Activated CD4-positive, alpha-beta T cell treated with anti-CD3 and anti-CD28 coated beads for 36 hours (primary cell): ENCODE data around the gene KCNC1. TPM values are rescaled to one million over a fixed set of nuclear protein-coding genes. Genes with fewer than 3 reads are reported as not detected.

ENCODE experiments used
- ATAC-seq: fragments of 200-7000 bp; cut with Tn5 transposase; one replicate; pipeline ENCODE4 v1.10.0; 2021; ENCODE audit warnings: mild to moderate bottlenecking, moderate library complexity
- CTCF ChIA-PET: fragments of 350-600 bp; sonication (Branson Sonifier 250); formaldehyde crosslinking; loops from one replicate; lab custom pipeline; 2021; ENCODE audit warnings: antibody characterized with exemption; lab: Charles Lee
- POLR2A ChIA-PET: fragments of 350-600 bp; sonication (Branson Sonifier 250); formaldehyde crosslinking; loops from one replicate; lab custom pipeline; 2021; ENCODE audit warnings: antibody characterized with exemption, inconsistent platforms; lab: Charles Lee
- DNase-seq: peaks from one replicate; pipeline ENCODE4 v3.0.0-alpha.2; 2020
- H3K27ac Mint-ChIP-seq: one replicate; pipeline ENCODE4 v1.8.0; 2021; ENCODE audit warnings: mixed read lengths
- H3K27me3 Mint-ChIP-seq: one replicate; pipeline ENCODE4 v1.8.0; 2021; ENCODE audit warnings: mixed read lengths
- H3K36me3 Mint-ChIP-seq: one replicate; pipeline ENCODE4 v1.8.0; 2021; ENCODE audit warnings: low read depth, mixed read lengths
- H3K4me1 Mint-ChIP-seq: one replicate; pipeline ENCODE4 v1.8.0; 2021; ENCODE audit warnings: mixed read lengths
- H3K4me3 Mint-ChIP-seq: one replicate; pipeline ENCODE4 v1.8.0; 2021; ENCODE audit warnings: mild to moderate bottlenecking, moderate library complexity, mixed read lengths
- H3K9me3 Mint-ChIP-seq: one replicate; pipeline ENCODE4 v1.8.0; 2021; ENCODE audit warnings: low read depth, mixed read lengths
- intact Hi-C, 2 experiments: fragments of 100-400 bp; cut with DNase I in 1 of 2; cut with micrococcal nuclease in 1 of 2; formaldehyde crosslinking; loops; one replicate each; pipeline versions ENCODE4 v1.14.2 to v1.15.1; 2022 to 2024; cut with DNase I, micrococcal nuclease
- total RNA-seq, 2 experiments: library from RNA; stranded (reverse); gene quantifications; one replicate each; pipeline ENCODE4 v1.2.3, GENCODE V29; 2021

Gene KCNC1
- total RNA-seq, 2 experiments from 2014 or later = not detected

DNA sequence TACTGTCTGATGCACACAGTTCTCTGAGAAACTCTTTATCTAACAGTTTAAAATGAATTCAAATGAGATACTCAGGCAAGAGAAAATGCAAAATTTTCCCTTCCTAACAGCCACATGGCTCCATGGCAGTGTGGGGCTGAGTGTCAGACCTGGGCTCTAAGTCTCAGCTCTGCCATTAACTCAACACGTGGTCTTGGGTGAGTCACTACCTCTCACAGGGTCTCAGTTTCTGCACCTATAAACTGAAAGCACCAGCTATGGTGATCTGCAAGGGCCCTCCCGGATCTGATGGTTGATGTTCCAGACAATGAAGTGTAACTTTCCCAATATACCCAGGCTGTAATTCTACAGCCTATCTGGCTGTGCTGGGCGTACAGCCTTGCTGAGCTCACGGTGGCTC, 70.5 kb downstream of the KCNC1 start:
- intact Hi-C loops = no loop called here
- ATAC-seq (no peak), DNase-seq (no peak)
- H3K4me1 Mint-ChIP-seq = no peaks in the 10 kb centered on the region
- ChIA-PET CTCF (no interaction called here), POLR2A (no interaction called here)
- H3K27me3 Mint-ChIP-seq = no peaks in the 10 kb centered on the region
- no peak overlapping the region for H3K27ac Mint-ChIP-seq
- H3K4me3 Mint-ChIP-seq = no peak overlapping the region
- peaks cover 6% of the 10 kb centered on the region for H3K36me3 Mint-ChIP-seq
- no peaks in the 10 kb centered on the region for H3K9me3 Mint-ChIP-seq

DNA sequence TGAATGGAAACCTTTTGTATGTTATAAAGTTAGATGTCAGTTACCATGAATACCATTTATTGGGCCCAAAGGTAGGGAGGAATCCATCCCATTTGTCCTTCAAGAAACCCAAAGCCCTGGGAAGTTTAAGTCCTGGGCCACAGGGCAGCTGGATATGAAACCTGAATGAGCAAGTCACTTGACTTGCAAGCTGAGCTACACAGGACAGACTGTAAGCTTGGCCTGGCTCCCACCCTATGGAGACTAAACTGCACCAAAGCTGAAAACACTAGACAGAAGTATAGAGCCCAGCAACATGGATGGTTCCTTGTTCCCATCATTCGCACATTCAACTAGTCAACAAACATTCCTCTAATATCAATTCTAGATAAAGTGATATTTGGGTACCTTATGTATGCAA, 71.3 kb downstream of the KCNC1 start:
- H3K4me1 Mint-ChIP-seq = no peaks in the 10 kb centered on the region
- no peaks in the 10 kb centered on the region for H3K27me3 Mint-ChIP-seq
- H3K4me3 Mint-ChIP-seq = no peak overlapping the region
- no peak for ATAC-seq
- no peaks in the 10 kb centered on the region for H3K9me3 Mint-ChIP-seq
- ChIA-PET CTCF (interaction anchor here (1.2 kb wide), 1 partner anchor 37 kb away, joined by 3 read pairs; no protein-coding TSS in a partner anchor), POLR2A (no interaction called here)
- intact Hi-C loops = no loop called here
- no peak for DNase-seq
- peaks cover 6% of the 10 kb centered on the region for H3K36me3 Mint-ChIP-seq
- H3K27ac Mint-ChIP-seq = no peak overlapping the region

DNA sequence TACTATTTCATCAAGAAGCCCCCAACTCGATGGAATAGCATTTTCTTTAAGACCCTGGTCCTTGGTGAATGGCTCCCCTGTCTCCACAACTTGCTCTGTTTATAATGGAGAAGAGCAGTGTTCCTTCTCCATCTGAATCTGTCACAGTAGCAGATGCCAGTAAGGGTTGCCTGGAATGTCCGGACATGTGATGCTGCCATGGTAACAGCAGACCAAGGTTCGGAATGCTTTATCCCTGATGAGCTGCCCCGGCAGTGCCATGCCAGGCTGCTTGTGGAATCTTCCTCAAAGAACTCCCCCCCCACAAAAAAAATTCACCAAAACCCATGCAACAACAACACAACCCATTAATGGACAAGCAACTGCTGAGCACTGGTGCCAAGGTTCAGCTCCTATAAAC, 72.5 kb downstream of the KCNC1 start:
- Mint-ChIP-seq H3K36me3 (peaks cover 2% of the 10 kb centered on the region), H3K27me3 (no peaks in the 10 kb centered on the region), H3K9me3 (no peaks in the 10 kb centered on the region), H3K4me3 (no peak overlapping the region), H3K27ac (no peak overlapping the region), H3K4me1 (no peaks in the 10 kb centered on the region)
- CTCF ChIA-PET = interaction anchor here (0.6 kb wide), 1 partner anchor 170 kb away, joined by 3 read pairs; no protein-coding TSS in a partner anchor
- DNase-seq = no peak
- no peak for ATAC-seq
- POLR2A ChIA-PET = no interaction called here
- intact Hi-C loops = no loop called here

DNA sequence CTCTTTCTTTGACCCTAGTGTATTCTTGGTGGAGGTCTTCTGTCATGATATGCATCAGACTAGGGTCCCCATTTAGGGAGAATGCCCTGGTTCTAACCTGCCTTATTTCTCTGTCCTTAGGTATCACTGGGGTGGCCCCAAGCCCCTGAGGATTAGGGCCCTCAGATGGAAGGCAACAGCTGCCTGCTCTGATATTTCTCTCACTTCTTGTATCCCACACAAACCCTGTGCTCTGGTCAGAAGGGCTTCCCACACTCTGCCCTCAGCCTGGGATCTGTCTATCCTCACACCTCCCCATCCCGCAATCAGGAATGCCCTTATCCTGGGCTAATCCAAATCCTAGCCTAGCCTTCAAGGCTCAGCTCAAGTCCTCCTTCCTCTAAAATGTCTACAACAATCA, 75.5 kb downstream of the KCNC1 start:
- Mint-ChIP-seq H3K36me3 (peaks cover 6% of the 10 kb centered on the region), H3K4me1 (no peaks in the 10 kb centered on the region), H3K9me3 (no peaks in the 10 kb centered on the region), H3K4me3 (no peak overlapping the region), H3K27me3 (no peaks in the 10 kb centered on the region), H3K27ac (no peak overlapping the region)
- no peak for ATAC-seq
- ChIA-PET POLR2A (no interaction called here), CTCF (no interaction called here)
- DNase-seq = no peak
- intact Hi-C loops = no loop called here

DNA sequence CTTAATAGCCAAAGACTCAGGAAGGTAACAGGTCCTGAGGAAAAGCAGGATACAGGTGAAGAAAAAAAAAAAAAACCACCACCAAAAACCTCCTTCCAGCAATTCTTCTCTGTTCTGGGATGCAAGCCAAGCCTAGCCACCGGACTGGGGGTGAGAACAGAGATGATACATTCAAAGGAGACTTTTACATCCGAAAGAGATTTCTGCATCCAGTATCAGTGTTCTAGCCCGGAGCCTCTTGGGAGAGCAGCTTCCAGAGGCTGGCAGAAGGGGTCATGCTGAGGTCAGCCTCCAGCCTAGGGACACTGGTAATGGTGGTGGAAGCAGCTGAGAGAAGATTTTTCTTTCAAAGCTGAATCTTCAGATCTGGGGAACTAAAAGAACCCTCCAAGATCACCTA, 76.2 kb downstream of the KCNC1 start:
- H3K4me1 Mint-ChIP-seq = no peaks in the 10 kb centered on the region
- ATAC-seq = no peak
- H3K36me3 Mint-ChIP-seq = peaks cover 6% of the 10 kb centered on the region
- H3K27me3 Mint-ChIP-seq = no peaks in the 10 kb centered on the region
- H3K4me3 Mint-ChIP-seq = no peak overlapping the region
- H3K27ac Mint-ChIP-seq = no peak overlapping the region
- H3K9me3 Mint-ChIP-seq = no peaks in the 10 kb centered on the region
- ChIA-PET POLR2A (no interaction called here), CTCF (interaction anchor here (1.7 kb wide), 1 partner anchor 12 kb away, joined by 3 read pairs; no protein-coding TSS in a partner anchor)
- intact Hi-C loops = no loop called here
- no peak for DNase-seq

DNA sequence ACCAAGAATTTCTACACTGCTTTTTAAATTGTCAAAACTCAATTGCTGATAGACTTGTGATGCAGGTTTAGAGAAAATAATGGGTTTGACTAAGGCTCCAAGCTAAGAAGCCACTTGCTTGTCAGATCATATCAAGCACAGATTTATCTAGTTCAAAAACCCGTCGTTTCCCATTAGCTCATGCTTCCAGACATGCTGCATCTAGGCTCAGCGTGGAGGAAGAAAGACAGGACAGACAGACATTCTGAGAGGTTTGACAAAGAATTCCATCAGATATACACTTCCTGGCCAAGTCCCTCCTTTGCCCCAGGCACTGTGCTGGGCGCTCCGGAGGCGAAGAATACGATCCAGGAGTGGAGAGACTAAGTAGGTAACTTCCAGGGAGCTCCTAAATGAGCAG, 76.8 kb downstream of the KCNC1 start:
- POLR2A ChIA-PET = no interaction called here
- no peak overlapping the region for H3K4me3 Mint-ChIP-seq
- no peak overlapping the region for H3K27ac Mint-ChIP-seq
- no peaks in the 10 kb centered on the region for H3K27me3 Mint-ChIP-seq
- no peaks in the 10 kb centered on the region for H3K9me3 Mint-ChIP-seq
- peaks cover 6% of the 10 kb centered on the region for H3K36me3 Mint-ChIP-seq
- ATAC-seq = no peak
- intact Hi-C loops = no loop called here
- CTCF ChIA-PET = interaction anchor here (1.7 kb wide), 1 partner anchor 12 kb away, joined by 3 read pairs; no protein-coding TSS in a partner anchor
- no peaks in the 10 kb centered on the region for H3K4me1 Mint-ChIP-seq
- no peak for DNase-seq

DNA sequence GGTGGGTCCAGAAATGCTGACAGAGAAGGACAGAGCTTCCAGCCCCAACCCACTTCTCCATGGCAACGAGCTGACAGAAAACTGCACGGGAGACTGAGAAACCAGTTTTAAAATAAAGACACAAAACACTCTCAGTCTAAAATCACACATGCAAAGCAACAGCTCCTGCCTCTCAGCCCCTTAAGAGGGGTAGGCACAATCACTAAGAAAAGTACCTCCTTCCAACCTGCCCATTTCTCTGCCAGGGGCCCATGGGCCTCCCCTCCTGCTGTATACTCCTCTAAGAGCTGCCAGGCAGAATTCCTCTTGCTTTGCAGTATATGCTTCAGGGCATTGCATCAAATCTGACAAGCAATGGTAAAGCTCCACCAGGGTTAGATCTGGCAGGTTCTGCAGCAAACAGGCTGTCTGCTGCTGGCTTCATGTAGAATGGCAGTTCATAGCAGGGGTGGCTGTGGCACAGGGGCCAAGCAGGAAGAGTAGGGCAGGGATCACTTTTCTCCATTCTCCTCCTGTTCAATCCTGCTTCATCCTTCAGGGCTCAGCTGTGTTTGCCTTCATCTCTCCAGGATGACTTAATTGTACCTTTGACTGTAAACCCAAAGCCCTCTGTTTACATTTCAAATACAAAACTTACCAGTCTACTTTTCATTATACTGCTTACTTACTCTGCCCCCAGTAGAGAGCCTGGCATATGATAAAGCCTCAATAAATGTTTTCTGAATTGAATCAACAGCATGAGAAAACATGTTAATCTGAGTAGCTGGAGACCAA, 77.7 kb downstream of the KCNC1 start:
- CTCF ChIA-PET = interaction anchor here (1.7 kb wide), 1 partner anchor 13 kb away, joined by 3 read pairs; no protein-coding TSS in a partner anchor
- Mint-ChIP-seq H3K27ac (no peak overlapping the region), H3K9me3 (no peaks in the 10 kb centered on the region), H3K4me1 (no peaks in the 10 kb centered on the region), H3K4me3 (no peak overlapping the region), H3K27me3 (no peaks in the 10 kb centered on the region), H3K36me3 (peaks cover 6% of the 10 kb centered on the region)
- DNase-seq = no peak
- POLR2A ChIA-PET = no interaction called here
- intact Hi-C loops = no loop called here
- no peak for ATAC-seq

DNA sequence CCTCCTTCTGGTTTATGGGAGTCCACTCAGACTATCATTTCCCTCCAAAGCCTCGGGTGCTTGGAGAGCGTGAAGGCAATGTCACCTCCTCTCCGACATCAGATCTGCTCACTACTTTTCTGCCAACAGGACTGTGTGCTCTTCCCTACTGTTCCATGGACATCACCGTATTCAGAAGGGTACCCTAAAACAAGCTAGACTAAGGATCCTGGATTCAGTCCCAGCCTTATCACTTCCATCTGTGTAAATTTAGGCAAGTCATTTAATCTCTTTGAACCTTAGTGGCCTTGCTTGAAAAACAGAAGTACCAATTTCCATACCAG, 78.2 kb downstream of the KCNC1 start:
- ChIA-PET CTCF (no interaction called here), POLR2A (no interaction called here)
- no peak overlapping the region for H3K4me3 Mint-ChIP-seq
- H3K27ac Mint-ChIP-seq = no peak overlapping the region
- no peak for DNase-seq
- no peak for ATAC-seq
- H3K27me3 Mint-ChIP-seq = no peaks in the 10 kb centered on the region
- no peaks in the 10 kb centered on the region for H3K4me1 Mint-ChIP-seq
- intact Hi-C loops = no loop called here
- peaks cover 6% of the 10 kb centered on the region for H3K36me3 Mint-ChIP-seq
- H3K9me3 Mint-ChIP-seq = no peaks in the 10 kb centered on the region

DNA sequence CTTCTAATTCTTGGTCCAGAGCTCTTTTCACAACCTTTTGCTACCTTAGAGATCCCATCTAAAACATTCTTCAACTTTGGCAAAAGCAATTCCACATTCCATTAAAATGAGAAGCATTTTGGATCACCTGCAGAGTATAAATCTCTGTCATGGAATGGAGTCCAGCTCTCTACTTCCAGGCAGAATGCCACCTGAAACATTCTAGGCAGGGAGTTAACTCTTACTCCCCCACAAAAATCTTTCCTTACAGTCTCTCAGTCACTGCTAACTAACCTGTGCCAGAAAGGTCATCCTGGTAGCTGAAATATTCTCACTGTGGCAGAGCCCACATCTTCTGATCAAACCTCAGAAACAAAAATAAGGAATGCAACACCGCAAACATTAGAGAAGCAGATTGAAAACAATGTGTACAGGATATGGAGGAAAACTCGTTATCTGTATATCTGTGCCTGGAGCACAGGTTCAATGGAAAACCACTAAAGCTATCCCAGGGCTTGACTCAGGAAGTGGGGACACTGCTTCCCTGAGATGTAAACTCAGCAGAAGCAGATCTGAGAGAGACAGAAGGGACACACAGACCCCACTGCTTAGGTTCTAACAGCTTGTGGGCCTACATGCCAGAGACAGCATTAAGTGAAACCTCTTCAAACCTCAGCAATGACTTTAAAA, 78.9 kb downstream of the KCNC1 start:
- peaks cover 4% of the 10 kb centered on the region for H3K36me3 Mint-ChIP-seq
- no peak for DNase-seq
- ATAC-seq = no peak
- ChIA-PET POLR2A (no interaction called here), CTCF (no interaction called here)
- H3K4me3 Mint-ChIP-seq = no peak overlapping the region
- intact Hi-C loops = no loop called here
- H3K9me3 Mint-ChIP-seq = no peaks in the 10 kb centered on the region
- H3K27me3 Mint-ChIP-seq = no peaks in the 10 kb centered on the region
- no peaks in the 10 kb centered on the region for H3K4me1 Mint-ChIP-seq
- H3K27ac Mint-ChIP-seq = no peak overlapping the region

DNA sequence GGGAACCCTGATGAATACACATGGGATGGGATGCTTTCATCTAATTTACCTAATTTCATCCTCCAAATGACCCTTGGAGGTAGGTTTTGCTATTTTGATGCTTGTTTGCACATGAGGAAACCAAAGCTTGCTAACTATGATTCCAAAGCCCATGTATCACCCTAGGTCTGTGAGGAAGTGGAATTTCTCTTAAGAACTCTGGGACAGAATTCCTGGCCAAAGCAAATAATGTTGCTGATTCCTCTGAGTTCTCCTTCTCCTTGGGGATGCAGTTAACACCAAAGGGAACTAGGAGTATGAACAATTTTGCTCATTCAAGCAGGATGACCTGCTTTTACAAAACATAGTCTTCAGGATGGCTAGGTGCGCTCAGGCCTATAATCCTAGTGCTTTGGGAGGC, 80.0 kb downstream of the KCNC1 start:
- Mint-ChIP-seq H3K27me3 (no peaks in the 10 kb centered on the region), H3K4me1 (no peaks in the 10 kb centered on the region), H3K36me3 (peaks cover 4% of the 10 kb centered on the region), H3K4me3 (no peak overlapping the region), H3K9me3 (no peaks in the 10 kb centered on the region), H3K27ac (no peak overlapping the region)
- DNase-seq (no peak), ATAC-seq (no peak)
- intact Hi-C loops = no loop called here
- CTCF ChIA-PET = no interaction called here
- POLR2A ChIA-PET = no interaction called here

DNA sequence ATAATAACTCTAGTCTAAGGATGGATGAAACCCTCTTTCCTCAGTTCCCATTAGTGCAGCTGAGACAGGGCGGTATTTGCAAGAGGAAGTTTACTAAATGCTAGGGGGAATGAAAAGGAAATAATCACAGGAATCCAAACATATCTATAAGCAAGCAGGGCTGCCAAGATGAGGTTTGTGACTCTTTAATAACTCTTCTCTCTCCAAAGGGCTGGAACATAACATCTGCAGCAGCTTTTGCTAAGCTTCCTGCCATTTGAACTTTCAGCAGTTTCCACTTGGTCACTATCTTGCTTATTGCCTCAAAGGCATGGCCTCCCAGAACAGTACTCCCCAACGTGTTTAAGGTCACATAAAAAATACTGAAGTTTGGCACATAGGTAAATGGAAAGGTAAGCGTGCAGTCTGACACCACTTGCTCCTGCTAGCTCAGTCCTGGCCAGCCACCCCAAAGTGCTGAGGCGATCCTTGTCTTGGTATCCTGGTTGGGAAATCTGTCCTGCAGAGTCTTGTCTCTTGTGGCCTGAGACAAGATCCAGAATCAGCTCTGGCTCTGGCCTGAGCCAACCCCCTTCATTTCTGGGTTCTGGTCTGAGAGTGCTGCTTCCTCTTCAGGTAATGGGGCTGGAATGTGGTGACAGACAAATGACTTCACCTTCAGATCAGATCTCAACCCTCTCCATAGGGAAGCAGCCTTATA, 81.8 kb downstream of the KCNC1 start:
- no peak overlapping the region for H3K27ac Mint-ChIP-seq
- CTCF ChIA-PET = interaction anchor here (0.7 kb wide), 1 partner anchor 11 kb away, joined by 3 read pairs; no protein-coding TSS in a partner anchor
- peaks cover 4% of the 10 kb centered on the region for H3K36me3 Mint-ChIP-seq
- no peak overlapping the region for H3K4me3 Mint-ChIP-seq
- DNase-seq = no peak
- no peaks in the 10 kb centered on the region for H3K9me3 Mint-ChIP-seq
- POLR2A ChIA-PET = no interaction called here
- ATAC-seq = no peak
- no peaks in the 10 kb centered on the region for H3K27me3 Mint-ChIP-seq
- intact Hi-C loops = no loop called here
- H3K4me1 Mint-ChIP-seq = no peaks in the 10 kb centered on the region
